GM18520 (cell line): Measurements from ENCODE around the gene WFIKKN2.
"Not testable (repeated sequence)": the region's sequence is repeated elsewhere in the genome, so short reads cannot be mapped to it uniquely, and the experiment has no call there.

Experiments used
- ATAC-seq: cut with Tn5 transposase; IDR thresholded peaks from one replicate; pipeline ENCODE4 v1.9.1; 2021; ENCODE audit not compliant: unreplicated experiment

Gene WFIKKN2

GRCh38 chr17:50835301-50836234, at the start of gene WFIKKN2:
WFIKKN2 (plus strand) TSS chr17:50835586; CDS start chr17:50835938, 352 bp downstream.
- ATAC-seq = no peak

GRCh38 chr17:50785946-50786570, 49.3 kb upstream of the WFIKKN2 start:
- ATAC-seq = no peak

- ATAC-seq = no peak
Measured at GRCh38 chr17:50787106-50787505, 48.3 kb upstream of the WFIKKN2 start.

- ATAC-seq = no peak
Measured at GRCh38 chr17:50790618-50791017, 44.8 kb upstream of the WFIKKN2 start.

- no peak for ATAC-seq
Measured at GRCh38 chr17:50792132-50792531, 43.3 kb upstream of the WFIKKN2 start.

- no peak for ATAC-seq
Measured at GRCh38 chr17:50793007-50793406, 42.4 kb upstream of the WFIKKN2 start.

GRCh38 chr17:50794361-50794760, 41.0 kb upstream of the WFIKKN2 start:
- no peak for ATAC-seq

- no peak for ATAC-seq
Measured at GRCh38 chr17:50797135-50797810, 38.1 kb upstream of the WFIKKN2 start.

- ATAC-seq = no peak
Measured at GRCh38 chr17:50798424-50799288, 36.7 kb upstream of the WFIKKN2 start.

GRCh38 chr17:50799582-50799981, 35.8 kb upstream of the WFIKKN2 start:
- no peak for ATAC-seq

- no peak for ATAC-seq
Measured at GRCh38 chr17:50800196-50800700, 35.1 kb upstream of the WFIKKN2 start.

GRCh38 chr17:50802609-50803571, 32.5 kb upstream of the WFIKKN2 start:
- ATAC-seq = no peak

GRCh38 chr17:50803676-50804075, 31.7 kb upstream of the WFIKKN2 start:
- ATAC-seq = no peak

- not testable (repeated sequence) for ATAC-seq
Measured at GRCh38 chr17:50804749-50805475, 30.5 kb upstream of the WFIKKN2 start.

- ATAC-seq = no peak
Measured at GRCh38 chr17:50805486-50805885, 29.9 kb upstream of the WFIKKN2 start.

- no peak for ATAC-seq
Measured at GRCh38 chr17:50806141-50806643, 29.2 kb upstream of the WFIKKN2 start.

- no peak for ATAC-seq
Measured at GRCh38 chr17:50807009-50807408, 28.4 kb upstream of the WFIKKN2 start.

- no peak for ATAC-seq
Measured at GRCh38 chr17:50807675-50808074, 27.7 kb upstream of the WFIKKN2 start.
